Measurements from ENCODE around the gene TTC34. TPM values are rescaled to one million over a fixed set of nuclear protein-coding genes. Genes with fewer than 3 reads are reported as not detected.

TTC34 gene
- 0.22 TPM for polyA plus RNA-seq (2013, experiment 1 of 2)
- 0.20 TPM for polyA plus RNA-seq (2013, experiment 2 of 2)

- H3K27ac ChIP-seq (ENCODE audit: low read depth, low read length, severe bottlenecking) = no peak within 1 kb of the TSS
- WGBS, 2 experiments (ENCODE audit: insufficient coverage in 2 of 2) = 71 to 80% methylated on average over 10 to 16 of the region's 21 CpGs
- peaks cover 22% of the 10 kb centered on the region for H3K9me3 ChIP-seq (ENCODE audit: control insufficient read depth, low read length)
- no peak within 1 kb of the TSS for H3K4me3 ChIP-seq (ENCODE audit: extremely low read depth, insufficient read depth, low read length, poor library complexity, severe bottlenecking)
- H3K36me3 ChIP-seq (ENCODE audit: control insufficient read depth, insufficient read depth, low read length) = no peaks in the 10 kb centered on the region
- no peaks in the 10 kb centered on the region for H3K4me1 ChIP-seq (ENCODE audit: control insufficient read depth, insufficient read depth, low read length, poor library complexity, severe bottlenecking)
Measured at GRCh38 chr1:2801535-2802291, at the start of gene TTC34. TTC34 (minus strand) TSS chr1:2801693; CDS start chr1:2800827, 866 bp downstream.

GRCh38 chr1:2850502-2850901 is 49.0 kb upstream of the TTC34 start:
- Histone ChIP-seq H3K36me3 (ENCODE audit: control insufficient read depth, insufficient read depth, low read length) (no peaks in the 10 kb centered on the region), H3K9me3 (ENCODE audit: control insufficient read depth, low read length) (peaks cover 45% of the 10 kb centered on the region), H3K4me3 (ENCODE audit: extremely low read depth, insufficient read depth, low read length, poor library complexity, severe bottlenecking) (no peak overlapping the region), H3K27ac (ENCODE audit: low read depth, low read length, severe bottlenecking) (no peak overlapping the region), H3K4me1 (ENCODE audit: control insufficient read depth, insufficient read depth, low read length, poor library complexity, severe bottlenecking) (no peaks in the 10 kb centered on the region)
- 80 to 81% methylated on average over 10 to 12 of the region's 17 CpGs for WGBS, 2 experiments (ENCODE audit: insufficient coverage in 2 of 2)

DNA sequence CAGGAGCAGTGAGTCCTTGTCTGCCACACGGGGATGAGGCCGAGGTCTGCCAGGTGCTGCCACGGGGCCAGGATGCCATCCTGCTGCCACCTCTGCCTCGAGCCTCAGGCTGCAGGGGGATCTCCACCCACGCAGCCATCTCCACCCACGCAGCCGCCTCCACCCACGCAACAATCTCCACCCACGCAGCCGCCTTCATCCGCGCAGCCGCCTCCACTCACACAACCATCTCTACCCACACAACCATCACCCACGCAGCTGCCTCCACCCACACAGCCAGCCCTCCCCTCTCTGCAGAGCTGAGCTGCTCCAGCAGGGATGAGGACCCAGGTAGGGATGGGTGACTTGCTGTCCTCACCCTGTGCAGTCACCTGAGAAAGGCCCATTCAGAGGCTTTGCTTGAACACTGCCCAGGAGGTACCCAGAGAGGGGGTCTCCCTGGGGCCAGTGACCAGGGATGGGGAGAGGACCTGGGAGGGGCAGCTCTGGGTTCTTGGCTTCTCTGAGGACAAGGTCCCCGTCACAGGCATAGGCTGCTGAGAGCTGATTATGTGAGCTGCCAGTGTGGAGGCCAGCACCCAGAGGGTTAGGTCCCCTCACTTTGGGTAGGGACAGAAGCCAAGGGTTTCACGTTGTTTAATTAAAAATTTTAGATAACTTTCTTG is 46.6 kb upstream of the TTC34 start:
- 69 to 72% methylated on average over 6 to 12 of the region's 16 CpGs for WGBS, 2 experiments (ENCODE audit: insufficient coverage in 2 of 2)
- H3K27ac ChIP-seq (ENCODE audit: low read depth, low read length, severe bottlenecking) = no peak overlapping the region
- no peaks in the 10 kb centered on the region for H3K36me3 ChIP-seq (ENCODE audit: control insufficient read depth, insufficient read depth, low read length)
- peaks cover 44% of the 10 kb centered on the region for H3K9me3 ChIP-seq (ENCODE audit: control insufficient read depth, low read length)
- H3K4me1 ChIP-seq (ENCODE audit: control insufficient read depth, insufficient read depth, low read length, poor library complexity, severe bottlenecking) = no peaks in the 10 kb centered on the region
- no peak overlapping the region for H3K4me3 ChIP-seq (ENCODE audit: extremely low read depth, insufficient read depth, low read length, poor library complexity, severe bottlenecking)

GRCh38 chr1:2847086-2847985 is 45.8 kb upstream of the TTC34 start:
- no peaks in the 10 kb centered on the region for H3K36me3 ChIP-seq (ENCODE audit: control insufficient read depth, insufficient read depth, low read length)
- no peaks in the 10 kb centered on the region for H3K4me1 ChIP-seq (ENCODE audit: control insufficient read depth, insufficient read depth, low read length, poor library complexity, severe bottlenecking)
- no peak overlapping the region for H3K4me3 ChIP-seq (ENCODE audit: extremely low read depth, insufficient read depth, low read length, poor library complexity, severe bottlenecking)
- no peak overlapping the region for H3K27ac ChIP-seq (ENCODE audit: low read depth, low read length, severe bottlenecking)
- 73 to 80% methylated on average over 22 of the region's 23 CpGs for WGBS, 2 experiments (ENCODE audit: insufficient coverage in 2 of 2)
- peaks cover 41% of the 10 kb centered on the region for H3K9me3 ChIP-seq (ENCODE audit: control insufficient read depth, low read length)

DNA sequence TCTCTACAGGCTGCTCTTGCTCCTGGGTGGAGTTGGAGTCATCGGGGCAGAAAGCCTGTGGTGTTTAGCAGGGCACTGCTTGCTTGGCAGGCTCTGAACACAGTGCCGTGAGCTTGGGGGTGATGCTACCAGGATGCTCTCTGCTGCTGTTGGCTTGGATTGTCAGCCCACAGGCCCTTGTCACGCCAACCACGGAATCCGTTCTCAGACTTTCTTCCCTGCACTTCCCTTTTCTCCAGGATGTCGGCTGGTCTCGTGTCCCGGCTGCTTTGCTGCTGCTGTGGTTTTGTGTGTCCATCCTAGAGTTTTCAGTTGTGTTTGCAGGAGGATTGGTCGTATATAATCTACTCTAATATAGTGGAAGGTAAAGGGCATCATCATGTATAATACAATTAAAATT is 44.4 kb upstream of the TTC34 start:
- 50 to 80% methylated on average over 2 to 5 of the region's 9 CpGs for WGBS, 2 experiments (ENCODE audit: insufficient coverage in 2 of 2)
- no peaks in the 10 kb centered on the region for H3K36me3 ChIP-seq (ENCODE audit: control insufficient read depth, insufficient read depth, low read length)
- H3K4me1 ChIP-seq (ENCODE audit: control insufficient read depth, insufficient read depth, low read length, poor library complexity, severe bottlenecking) = no peaks in the 10 kb centered on the region
- peaks cover 50% of the 10 kb centered on the region for H3K9me3 ChIP-seq (ENCODE audit: control insufficient read depth, low read length)
- no peak overlapping the region for H3K4me3 ChIP-seq (ENCODE audit: extremely low read depth, insufficient read depth, low read length, poor library complexity, severe bottlenecking)
- no peak overlapping the region for H3K27ac ChIP-seq (ENCODE audit: low read depth, low read length, severe bottlenecking)

GRCh38 chr1:2840036-2840809 is 38.7 kb upstream of the TTC34 start:
- Histone ChIP-seq H3K9me3 (ENCODE audit: control insufficient read depth, low read length) (peaks cover 48% of the 10 kb centered on the region), H3K27ac (ENCODE audit: low read depth, low read length, severe bottlenecking) (no peak overlapping the region), H3K36me3 (ENCODE audit: control insufficient read depth, insufficient read depth, low read length) (no peaks in the 10 kb centered on the region), H3K4me1 (ENCODE audit: control insufficient read depth, insufficient read depth, low read length, poor library complexity, severe bottlenecking) (no peaks in the 10 kb centered on the region), H3K4me3 (ENCODE audit: extremely low read depth, insufficient read depth, low read length, poor library complexity, severe bottlenecking) (no peak overlapping the region)
- WGBS, 2 experiments (ENCODE audit: insufficient coverage in 2 of 2) = 52 to 71% methylated on average over 11 to 13 of the region's 16 CpGs

DNA sequence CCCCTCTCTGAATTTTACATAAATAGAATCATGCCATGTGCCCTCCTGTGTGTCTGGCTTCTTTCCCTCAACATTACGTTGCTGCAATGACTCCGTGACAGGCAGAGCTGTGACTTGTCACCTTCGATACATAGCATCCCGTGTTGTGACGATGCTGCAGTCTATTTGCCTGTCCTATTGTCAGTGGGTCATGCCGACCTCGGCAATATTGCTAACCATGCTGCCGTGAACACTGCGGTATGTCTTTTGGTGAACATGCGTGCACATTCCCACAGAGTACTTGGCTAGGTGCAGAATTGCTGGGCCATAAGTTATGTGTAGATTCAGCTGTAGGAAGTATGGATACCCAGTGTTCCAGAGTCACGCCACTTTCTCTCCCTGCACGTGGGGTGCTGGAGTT is 36.3 kb upstream of the TTC34 start:
- Histone ChIP-seq H3K9me3 (ENCODE audit: control insufficient read depth, low read length) (peaks cover 58% of the 10 kb centered on the region), H3K27ac (ENCODE audit: low read depth, low read length, severe bottlenecking) (no peak overlapping the region), H3K36me3 (ENCODE audit: control insufficient read depth, insufficient read depth, low read length) (no peaks in the 10 kb centered on the region), H3K4me3 (ENCODE audit: extremely low read depth, insufficient read depth, low read length, poor library complexity, severe bottlenecking) (no peak overlapping the region), H3K4me1 (ENCODE audit: control insufficient read depth, insufficient read depth, low read length, poor library complexity, severe bottlenecking) (no peaks in the 10 kb centered on the region)
- 81% methylated on average over 9 to 12 of the region's 12 CpGs for WGBS, 2 experiments (ENCODE audit: insufficient coverage in 2 of 2)

- Histone ChIP-seq H3K4me1 (ENCODE audit: control insufficient read depth, insufficient read depth, low read length, poor library complexity, severe bottlenecking) (no peaks in the 10 kb centered on the region), H3K36me3 (ENCODE audit: control insufficient read depth, insufficient read depth, low read length) (no peaks in the 10 kb centered on the region), H3K4me3 (ENCODE audit: extremely low read depth, insufficient read depth, low read length, poor library complexity, severe bottlenecking) (no peak overlapping the region), H3K27ac (ENCODE audit: low read depth, low read length, severe bottlenecking) (no peak overlapping the region), H3K9me3 (ENCODE audit: control insufficient read depth, low read length) (peaks cover 63% of the 10 kb centered on the region)
- whole genome bisulfite sequencing, 2 experiments (ENCODE audit: insufficient coverage in 2 of 2) = 68 to 75% methylated on average over 10 of the region's 11 CpGs
Measured at GRCh38 chr1:2837316-2837715, 35.8 kb upstream of the TTC34 start.

GRCh38 chr1:2836333-2836970 is 35.0 kb upstream of the TTC34 start:
- Histone ChIP-seq H3K4me3 (ENCODE audit: extremely low read depth, insufficient read depth, low read length, poor library complexity, severe bottlenecking) (no peak overlapping the region), H3K27ac (ENCODE audit: low read depth, low read length, severe bottlenecking) (no peak overlapping the region), H3K36me3 (ENCODE audit: control insufficient read depth, insufficient read depth, low read length) (no peaks in the 10 kb centered on the region), H3K9me3 (ENCODE audit: control insufficient read depth, low read length) (peaks cover 61% of the 10 kb centered on the region), H3K4me1 (ENCODE audit: control insufficient read depth, insufficient read depth, low read length, poor library complexity, severe bottlenecking) (no peaks in the 10 kb centered on the region)
- WGBS, 2 experiments (ENCODE audit: insufficient coverage in 2 of 2) = 79 to 85% methylated on average over 19 to 20 of the region's 20 CpGs
